ENCODE data around the gene ATP6V0D1. TPM values are rescaled to one million over a fixed set of nuclear protein-coding genes. Genes with fewer than 3 reads are reported as not detected.

Gene ATP6V0D1
- total and polyA plus RNA-seq, 5 experiments from 2014 or later = 33.3 to 89.6 (median 74.7) TPM

DNA sequence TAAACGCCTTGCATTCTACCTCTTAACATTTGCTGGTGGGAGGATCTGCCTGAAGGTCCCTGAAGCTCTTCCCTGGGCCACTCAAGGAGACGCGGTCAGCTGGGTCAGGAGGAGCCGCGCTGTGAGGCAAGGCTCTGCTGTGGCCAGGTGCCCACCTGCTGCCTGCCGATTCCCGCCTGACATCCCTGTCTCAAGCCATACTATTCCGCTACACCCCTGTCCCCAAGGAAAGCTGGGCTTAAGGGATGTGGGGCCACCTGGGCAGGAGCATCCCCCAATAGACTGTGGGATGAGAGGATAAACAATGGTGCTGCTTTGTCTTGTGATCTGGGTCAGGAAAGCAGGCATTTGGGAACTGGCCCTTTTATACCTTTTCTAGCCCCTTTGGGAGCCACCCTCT, 92.8 kb downstream of the ATP6V0D1 start:
- POLR2A ChIA-PET = interaction anchor here (1.5 kb wide), 1 partner anchor 8 kb away, joined by 3 read pairs; no protein-coding TSS in a partner anchor
- DNase-seq = no peak

More for the DNA sequence above, 92.8 kb downstream of the ATP6V0D1 start:
- H3K27me3 Mint-ChIP-seq = peaks cover 1 to 12% (median 10%) of the 10 kb centered on the region in 5 donors
- no peak for ATAC-seq
- H3K36me3 Mint-ChIP-seq = no peaks in the 10 kb centered on the region
- H3K27ac Mint-ChIP-seq = no peak overlapping the region
- H3K4me3 Mint-ChIP-seq = no peak overlapping the region
- H3K9me3 Mint-ChIP-seq = no peaks in the 10 kb centered on the region
- peaks cover 0 to 18% (median 3%) of the 10 kb centered on the region in 4 donors for H3K4me1 Mint-ChIP-seq

Other genes with a start within 250 kb of the ATP6V0D1 start
- gene FHOD1, start 233.7 kb downstream of the ATP6V0D1 start, total RNA-seq = 10 to 100 TPM; 34.5 to 47.3 TPM
- gene FHOD1, start 233.7 kb downstream of the ATP6V0D1 start, polyA plus RNA-seq = 1 to 10 TPM; 1.6 to 3.0 (median 2.3) TPM
- gene SLC9A5, start 232.2 kb downstream of the ATP6V0D1 start, total RNA-seq = 1 to 10 TPM; 1.6 to 2.7 TPM
- gene SLC9A5, start 232.2 kb downstream of the ATP6V0D1 start, polyA plus RNA-seq = under 1 TPM; 0.04 to 0.20 (median 0.19) TPM
- 10 to 100 TPM; 39.1 to 41.0 TPM for gene PLEKHG4, start 201.6 kb downstream of the ATP6V0D1 start, total RNA-seq
- gene PLEKHG4, start 201.6 kb downstream of the ATP6V0D1 start, polyA plus RNA-seq = 10 to 100 TPM in 1 of 3 donors, 1 to 10 TPM in 2; 7.9 to 11.7 (median 8.3) TPM
- gene KCTD19, start 154.4 kb downstream of the ATP6V0D1 start, total RNA-seq = not detected
- gene KCTD19, start 154.4 kb downstream of the ATP6V0D1 start, polyA plus RNA-seq = under 1 TPM in 1 of 3 donors, not detected in 2; 0.03 TPM
- gene LRRC36, start 154.3 kb downstream of the ATP6V0D1 start, total RNA-seq = under 1 TPM in 1 of 2 experiments, not detected in 1; 0.49 TPM
- not detected for gene LRRC36, start 154.3 kb downstream of the ATP6V0D1 start, polyA plus RNA-seq
- not detected for gene TPPP3, start 87.7 kb downstream of the ATP6V0D1 start, total RNA-seq
- not detected for gene TPPP3, start 87.7 kb downstream of the ATP6V0D1 start, polyA plus RNA-seq
- gene ZDHHC1, start 64.7 kb downstream of the ATP6V0D1 start, total RNA-seq = under 1 TPM in 1 of 2 experiments, not detected in 1; 0.52 TPM
- gene ZDHHC1, start 64.7 kb downstream of the ATP6V0D1 start, polyA plus RNA-seq = under 1 TPM; 0.18 to 0.28 (median 0.27) TPM
- not detected for gene HSD11B2, start 50.0 kb downstream of the ATP6V0D1 start, total RNA-seq
- not detected for gene HSD11B2, start 50.0 kb downstream of the ATP6V0D1 start, polyA plus RNA-seq
- not detected for gene AGRP, start 2.4 kb upstream of the ATP6V0D1 start, total RNA-seq
- gene AGRP, start 2.4 kb upstream of the ATP6V0D1 start, polyA plus RNA-seq = not detected
- 10 to 100 TPM; 50.1 to 57.2 TPM for gene RIPOR1, start 47.7 kb upstream of the ATP6V0D1 start, total RNA-seq
- gene RIPOR1, start 47.7 kb upstream of the ATP6V0D1 start, polyA plus RNA-seq = 1 to 10 TPM; 1.5 to 3.0 (median 2.3) TPM
- 10 to 100 TPM; 67.5 to 67.6 TPM for gene CTCF, start 81.4 kb upstream of the ATP6V0D1 start, total RNA-seq
- 10 to 100 TPM; 37.1 to 61.1 (median 51.9) TPM for gene CTCF, start 81.4 kb upstream of the ATP6V0D1 start, polyA plus RNA-seq
- gene CARMIL2, start 164.0 kb upstream of the ATP6V0D1 start, total RNA-seq = 100 to 1,000 TPM; 184 to 189 TPM
- 10 to 100 TPM; 12.8 to 28.7 (median 13.3) TPM for gene CARMIL2, start 164.0 kb upstream of the ATP6V0D1 start, polyA plus RNA-seq
- 10 to 100 TPM; 41.8 to 46.6 TPM for gene ACD, start 179.1 kb upstream of the ATP6V0D1 start, total RNA-seq
- 10 to 100 TPM; 24.6 to 38.1 (median 28.2) TPM for gene ACD, start 179.1 kb upstream of the ATP6V0D1 start, polyA plus RNA-seq
- gene PARD6A, start 179.8 kb upstream of the ATP6V0D1 start, total RNA-seq = 1 to 10 TPM; 4.3 to 6.0 TPM
- 10 to 100 TPM; 10.6 to 13.3 (median 11.2) TPM for gene PARD6A, start 179.8 kb upstream of the ATP6V0D1 start, polyA plus RNA-seq
- 1 to 10 TPM; 7.5 to 8.4 TPM for gene ENKD1, start 185.6 kb upstream of the ATP6V0D1 start, total RNA-seq
- 1 to 10 TPM; 1.5 to 2.8 (median 1.6) TPM for gene ENKD1, start 185.6 kb upstream of the ATP6V0D1 start, polyA plus RNA-seq
- 1 to 10 TPM; 4.7 to 6.1 TPM for gene C16orf86, start 185.7 kb upstream of the ATP6V0D1 start, total RNA-seq
- gene C16orf86, start 185.7 kb upstream of the ATP6V0D1 start, polyA plus RNA-seq = 1 to 10 TPM; 4.3 to 5.1 (median 4.3) TPM
- gene GFOD2, start 238.2 kb upstream of the ATP6V0D1 start, total RNA-seq = 10 to 100 TPM; 12.7 to 13.0 TPM
- gene GFOD2, start 238.2 kb upstream of the ATP6V0D1 start, polyA plus RNA-seq = 10 to 100 TPM in 1 of 3 donors, 1 to 10 TPM in 2; 6.0 to 10.9 (median 6.5) TPM

Data from naive thymus-derived CD8-positive, alpha-beta T cell (primary cell).